ENCODE results near the gene ICAM5. TPM values are rescaled to one million over a fixed set of nuclear protein-coding genes. Genes with fewer than 3 reads are reported as not detected.

The ICAM5 gene
- total and polyA plus RNA-seq, 9 of the 15 experiments (the other 6 are each of a cell fraction or from before 2014, with no cell fraction given), result 0.10 to 114 (median 13.7) TPM

- no peak for TF ChIP-seq HNRNPH1 (optimal IDR thresholded peaks at IDR 0.05; ENCODE audit: low read depth, low read length)
- no peak for TF ChIP-seq E4F1 (CRISPR knock-in tag; IDR thresholded peaks at IDR 0.05; ENCODE audit: borderline replicate concordance)
- peak; percentile 93 for TF ChIP-seq SIN3B (IDR thresholded peaks at IDR 0.05; ENCODE audit: low read depth)
- peak; percentile 8 for TF ChIP-seq MEIS2 (IDR thresholded peaks at IDR 0.05; ENCODE audit: partially characterized antibody)
- TF ChIP-seq MAX (CRISPR knock-in tag; IDR thresholded peaks at IDR 0.05), result peak; percentile 95
- TF ChIP-seq BHLHE40 (IDR thresholded peaks at IDR 0.05; ENCODE audit: low read length), result peak; percentile 94
- TF ChIP-seq PHF21A (IDR thresholded peaks at IDR 0.05; ENCODE audit: borderline replicate concordance, low read depth), result no peak
- 0 out of 4 replicates have a peak, but pooled peaks have one; percentile 16 to 57 for TF ChIP-seq TEAD1 (CRISPR knock-in tag; IDR thresholded peaks at IDR 0.05)
- TF ChIP-seq CBX1 (IDR thresholded peaks at IDR 0.05; ENCODE audit: low read depth), result peak; percentile 69; the same call in 1 of the 2 replicates
- TF ChIP-seq HDAC2 (IDR thresholded peaks at IDR 0.05), result peak; percentile 95
- no peak for TF ChIP-seq ZBTB1 (CRISPR knock-in tag; IDR thresholded peaks at IDR 0.05; ENCODE audit: borderline replicate concordance, low read depth)
- TF ChIP-seq ETS2 (tag; IDR thresholded peaks at IDR 0.05; ENCODE audit: borderline replicate concordance, poor library complexity, severe bottlenecking), result no peak
- peak; percentile 73; the same call in 1 of the 2 replicates for TF ChIP-seq JUN (IDR thresholded peaks at IDR 0.05; ENCODE audit: borderline replicate concordance, low read depth, low read length)
- TF ChIP-seq JUN (CRISPR knock-in tag; IDR thresholded peaks at IDR 0.05; ENCODE audit: borderline replicate concordance), result no peak
- peak; percentile 39; the same call in 1 of the 2 replicates for TF ChIP-seq GTF2F1 (IDR thresholded peaks at IDR 0.05; ENCODE audit: low read depth, low read length)
- TF ChIP-seq USF1 (CRISPR knock-in tag; IDR thresholded peaks at IDR 0.05), result peak; percentile 99
- TF ChIP-seq POLR2A (conservative IDR thresholded peaks at IDR 0.05), result peak; percentile 87
- peak; percentile 52; the same call in 1 of the 2 replicates for TF ChIP-seq ELF2 (CRISPR knock-in tag; IDR thresholded peaks at IDR 0.05)
- TF ChIP-seq NR1H2 (CRISPR knock-in tag; IDR thresholded peaks at IDR 0.05), result 0 out of 2 replicates have a peak, but pooled peaks have one; percentile 42
- TF ChIP-seq ZSCAN29 (IDR thresholded peaks at IDR 0.05), result no peak
- TF ChIP-seq CREM (IDR thresholded peaks at IDR 0.05; ENCODE audit: low read depth), result peak; percentile 32; the same call in 1 of the 2 replicates
- no peak for TF ChIP-seq ADNP (tag; IDR thresholded peaks at IDR 0.05)
- no peak for TF ChIP-seq PHTF2 (CRISPR knock-in tag; IDR thresholded peaks at IDR 0.05)
- TF ChIP-seq FOXP4 (CRISPR knock-in tag; IDR thresholded peaks at IDR 0.05; ENCODE audit: borderline replicate concordance), result no peak
These were observed 25.8 kb downstream of the ICAM5 start, which contains the start of gene FDX2 (continued) for GRCh38 chr19:10315335-10316214.

All from K562 (cell line).